Cortex of kidney (tissue), 1 donor: ENCODE results near the gene ERICH3.
"Not testable (repeated sequence)": the region's sequence is repeated elsewhere in the genome, so short reads cannot be mapped to it uniquely, and the experiment has no call there.

Source experiments
- DNase-seq: peaks from one replicate; lab custom pipeline; 2025; lab: John Stamatoyannopoulos, UW

ERICH3 gene

GRCh38 chr1:74681001-74681400, 7.4 kb upstream of the ERICH3 start:
- DNase-seq = no peak

DNA sequence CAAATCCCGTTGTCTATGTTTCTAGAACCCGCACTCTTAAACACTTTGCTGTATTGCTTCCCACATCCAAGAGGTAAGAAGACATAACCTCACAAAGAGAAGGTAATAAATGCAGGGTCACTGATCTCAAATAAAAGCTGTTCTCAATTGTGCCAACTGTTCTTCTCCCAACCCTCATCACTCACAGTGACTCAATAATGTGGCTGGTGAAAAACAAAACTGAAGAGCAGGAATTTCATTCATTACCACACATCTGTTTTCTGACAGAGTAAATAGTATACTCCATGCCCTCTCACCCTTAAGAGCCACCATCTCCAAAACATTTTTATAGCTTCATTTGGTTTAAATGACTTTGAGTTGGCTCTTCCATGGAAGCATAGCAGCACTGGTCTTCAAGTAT, 6.2 kb upstream of the ERICH3 start:
- DNase-seq = no peak

DNA sequence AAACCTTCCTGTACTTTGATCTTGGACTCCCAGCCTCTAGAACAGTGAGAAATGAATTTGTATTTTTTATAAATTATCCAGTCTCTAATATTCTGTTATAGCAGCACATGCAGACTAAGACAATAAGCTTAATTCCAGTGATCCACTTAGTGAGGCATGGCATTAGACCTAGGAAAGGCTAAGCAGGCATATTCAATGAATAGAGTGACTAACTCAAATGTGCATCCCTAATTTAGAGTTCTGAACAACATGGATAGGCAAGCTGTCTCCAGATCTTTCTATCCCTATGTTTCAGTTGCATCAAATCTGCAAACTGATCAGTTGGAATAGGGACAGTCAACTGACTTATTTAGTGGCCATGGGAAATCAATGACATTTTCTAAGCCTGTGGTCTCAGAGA, 4.3 kb upstream of the ERICH3 start:
- DNase-seq = no peak

GRCh38 chr1:74674278-74675048, 871 bp upstream of the ERICH3 start:
- DNase-seq = no peak

- DNase-seq = not testable (repeated sequence)
Measured at GRCh38 chr1:74670866-74671265, 2.7 kb downstream of the ERICH3 start.

GRCh38 chr1:74654708-74655107, 18.9 kb downstream of the ERICH3 start:
- DNase-seq = no peak

DNA sequence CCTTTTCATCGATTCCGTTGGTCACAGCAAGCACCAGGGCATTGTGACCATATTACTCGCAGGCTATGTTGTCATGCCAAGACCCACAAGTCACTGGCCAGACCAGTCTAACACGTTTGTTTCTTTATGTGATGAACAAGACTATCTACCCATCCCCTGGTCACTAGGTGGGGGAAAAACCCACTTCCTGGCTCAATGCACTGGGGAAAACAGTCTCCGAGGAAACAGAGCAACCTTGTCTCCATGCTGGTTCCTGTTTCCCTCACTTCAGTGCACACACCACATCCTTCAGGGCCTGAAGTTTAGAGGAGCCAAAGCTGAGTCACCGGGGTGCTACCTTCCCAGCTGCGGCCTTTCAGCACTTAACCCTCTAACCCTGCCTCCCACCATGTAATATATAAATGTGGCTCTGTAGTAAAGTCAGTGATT, 20.9 kb downstream of the ERICH3 start:
- no peak for DNase-seq

GRCh38 chr1:74650561-74650960, 23.0 kb downstream of the ERICH3 start:
- no peak for DNase-seq

DNA sequence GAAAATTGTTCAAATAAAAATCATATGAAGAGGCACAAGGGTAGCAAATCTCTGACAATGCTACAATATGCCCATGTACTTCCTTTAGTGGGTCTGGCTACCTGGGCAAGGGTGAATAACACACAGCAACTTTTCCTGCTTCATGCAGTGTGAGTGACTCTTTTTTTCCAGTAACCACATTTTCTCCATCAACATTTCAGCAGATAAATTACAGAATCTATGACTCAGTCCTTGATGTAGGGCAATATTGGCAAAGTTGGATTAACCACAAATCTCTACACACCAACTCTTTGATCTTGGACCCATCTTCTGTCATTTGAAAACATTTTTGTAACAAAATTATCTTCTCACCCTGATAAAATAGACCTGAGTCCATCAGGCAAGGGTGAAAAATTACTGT, 31.7 kb downstream of the ERICH3 start:
- no peak for DNase-seq

DNA sequence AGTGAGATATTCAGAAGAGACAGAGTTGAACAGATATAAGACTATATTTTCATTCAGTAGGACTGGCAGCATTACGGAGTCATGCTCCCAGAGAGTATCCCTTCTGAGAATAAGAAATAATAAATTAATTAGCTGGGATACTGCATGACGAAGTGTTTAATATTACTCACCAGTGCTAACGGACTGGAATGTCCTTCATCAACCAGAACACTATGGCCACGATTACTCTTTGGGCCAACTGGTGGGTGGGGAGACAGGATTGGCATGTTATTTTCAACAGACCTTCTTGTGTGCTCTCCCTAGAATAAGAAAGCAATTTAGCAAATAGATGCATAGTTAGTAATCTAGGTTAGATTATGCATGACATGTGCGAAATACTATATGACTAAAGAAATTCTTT, 32.4 kb downstream of the ERICH3 start:
- DNase-seq = no peak

GRCh38 chr1:74637296-74637695, 36.3 kb downstream of the ERICH3 start:
- DNase-seq = no peak

DNA sequence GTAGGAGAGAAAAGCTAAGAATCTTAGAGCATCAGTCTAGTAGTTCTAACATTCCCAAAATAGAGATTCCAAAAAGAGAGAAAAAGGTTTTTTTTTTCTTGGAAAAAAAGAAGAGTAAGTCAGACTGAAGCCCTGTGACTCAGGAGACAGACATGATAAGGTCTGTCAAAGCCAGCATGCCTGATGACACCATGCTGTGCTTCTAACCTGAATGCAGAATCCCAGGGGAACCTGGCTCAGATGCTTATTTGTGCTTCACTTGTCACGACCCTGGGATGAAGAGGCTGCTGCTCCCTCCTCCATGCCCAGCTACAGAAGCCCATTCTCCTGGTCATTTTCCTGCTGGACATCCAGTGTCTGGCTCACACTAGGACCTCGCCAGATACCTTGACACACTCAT, 44.3 kb downstream of the ERICH3 start:
- no peak for DNase-seq

DNA sequence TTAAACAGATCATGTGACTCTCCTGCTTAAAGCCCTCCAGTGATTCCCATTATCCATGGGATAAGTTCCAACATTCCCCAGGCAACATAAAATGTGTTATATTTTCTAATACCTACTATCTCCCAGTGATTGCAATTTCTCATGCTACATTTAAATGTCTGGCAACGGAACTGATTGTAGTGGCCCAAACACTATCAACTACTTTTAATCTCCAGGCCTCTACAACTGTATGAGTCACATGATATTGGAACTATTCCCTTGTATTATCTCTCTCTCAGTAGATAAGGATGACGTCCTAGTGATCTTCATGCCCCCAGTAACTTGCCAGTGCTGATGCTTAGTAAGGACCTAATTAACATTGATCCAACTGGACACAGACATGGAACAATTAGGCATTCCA, 49.9 kb downstream of the ERICH3 start:
- DNase-seq = no peak

DNA sequence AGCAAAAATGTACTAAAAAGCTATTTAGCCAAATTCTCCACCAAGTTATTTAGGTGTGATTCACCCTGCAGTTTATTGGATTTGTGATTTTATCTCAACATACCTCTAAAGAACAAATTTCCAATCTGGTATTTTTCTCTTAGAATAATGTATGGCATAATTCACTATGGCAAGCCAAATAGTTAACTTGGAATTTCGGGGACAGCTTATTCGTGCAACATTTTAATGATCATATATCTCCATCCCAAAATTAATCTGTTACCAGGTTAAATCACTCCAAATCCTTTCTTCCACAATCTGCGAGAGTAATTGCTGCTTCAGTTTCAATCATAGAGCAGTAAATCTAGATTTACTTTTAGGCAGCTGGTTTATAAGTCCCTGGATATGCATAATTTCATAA, 53.4 kb downstream of the ERICH3 start:
- no peak for DNase-seq

DNA sequence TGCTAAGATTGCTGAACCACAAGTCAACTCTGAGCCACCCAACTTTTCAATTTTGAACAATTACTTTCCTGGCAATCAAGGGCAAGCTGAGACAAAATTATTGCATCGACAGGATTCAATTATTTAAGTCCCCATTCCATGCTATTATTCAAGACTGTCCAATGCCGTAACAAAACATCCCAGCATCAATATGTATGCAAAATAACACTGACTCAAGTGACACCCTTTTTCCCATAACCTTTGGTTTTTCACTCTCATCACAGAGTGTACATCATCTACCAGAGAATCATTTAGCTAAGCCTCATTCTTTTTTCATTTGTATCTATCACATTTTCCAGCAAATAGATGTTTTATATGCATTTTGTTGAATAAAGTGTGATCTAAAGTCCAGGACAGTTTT, 54.6 kb downstream of the ERICH3 start:
- no peak for DNase-seq

- no peak for DNase-seq
Measured at GRCh38 chr1:74613894-74614293, 59.7 kb downstream of the ERICH3 start.

GRCh38 chr1:74611887-74612286, 61.7 kb downstream of the ERICH3 start:
- DNase-seq = no peak

DNA sequence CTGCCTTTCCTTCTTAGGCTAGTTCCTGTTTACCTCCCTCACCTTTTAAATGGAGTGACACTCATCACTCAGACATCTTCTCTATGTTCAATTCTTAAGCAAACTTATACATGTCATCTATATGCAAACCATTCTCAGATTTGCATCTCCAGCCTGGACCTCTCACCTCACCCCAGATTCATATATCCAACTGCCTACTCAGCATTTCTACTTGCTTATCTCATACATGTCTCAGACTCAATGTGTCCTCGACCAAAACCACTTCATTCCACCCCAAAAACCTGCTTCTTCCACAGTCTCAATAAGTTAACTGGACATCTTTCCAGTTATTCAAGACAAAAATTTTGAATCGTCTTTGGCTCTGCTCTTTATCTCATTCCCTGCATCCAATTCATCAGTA, 62.6 kb downstream of the ERICH3 start:
- DNase-seq = no peak

- DNase-seq = no peak
Measured at GRCh38 chr1:74609810-74610371, 63.7 kb downstream of the ERICH3 start.

- DNase-seq = no peak
Measured at GRCh38 chr1:74596717-74597116, 76.9 kb downstream of the ERICH3 start.

GRCh38 chr1:74593887-74594866, 79.4 kb downstream of the ERICH3 start:
- no peak for DNase-seq

DNA sequence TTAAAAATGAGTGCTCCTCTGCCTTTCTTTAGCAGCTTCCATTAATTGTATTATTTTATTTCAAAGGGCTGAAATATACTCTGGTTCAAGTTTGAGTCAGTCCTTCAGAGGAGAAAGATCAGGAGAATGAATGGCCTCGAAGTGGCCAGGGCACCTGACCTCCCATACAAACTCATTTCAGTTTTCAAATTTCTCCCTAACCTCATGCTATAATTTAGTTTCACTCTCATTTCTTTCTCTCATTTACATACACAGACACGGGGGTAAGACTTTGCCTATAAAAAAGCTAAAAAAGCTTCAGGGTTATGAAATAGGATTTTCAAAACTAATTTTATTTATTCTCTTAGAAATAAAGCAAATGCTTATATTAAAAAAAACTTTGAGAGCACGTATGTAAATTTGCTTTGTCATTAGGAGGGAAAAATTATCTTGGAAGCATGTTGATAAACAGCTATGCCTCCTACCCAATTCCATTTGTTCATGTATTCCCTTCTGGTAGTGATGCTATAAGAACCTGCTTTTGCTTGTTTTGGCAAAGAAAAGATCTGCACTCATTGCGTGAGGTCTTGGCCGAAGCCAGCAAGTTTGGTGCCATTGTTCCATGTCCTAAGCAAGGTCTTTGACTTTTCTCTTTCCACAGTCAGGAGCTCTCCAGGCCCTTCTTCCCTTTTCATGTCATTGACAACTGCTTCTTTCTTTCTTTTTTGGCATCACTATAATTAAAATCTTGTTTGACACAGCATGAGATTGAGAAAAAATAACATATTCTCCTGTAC, 80.8 kb downstream of the ERICH3 start:
- DNase-seq = no peak
